Prostate gland (tissue), 2 donors: Measurements from ENCODE around the gene STX16. TPM values are rescaled to one million over a fixed set of nuclear protein-coding genes. Genes with fewer than 3 reads are reported as not detected.

Experiments used
- DNase-seq: peaks from one replicate; pipeline ENCODE4 v3.0.0-alpha.2; 2019; ENCODE audit warnings: low spot score
- H3K27ac ChIP-seq, 2 donors: fragments of 200-600 bp; sonication (generic); 2 replicates each; pipeline ENCODE4 v1.5.1; 2017 to 2019
- H3K27me3 ChIP-seq: fragments of 200-600 bp; sonication (generic); replicated peaks from 2 replicates; pipeline ENCODE4 v1.5.1; 2019; ENCODE audit not compliant: insufficient read depth
- H3K36me3 ChIP-seq, 2 donors: fragments of 200-600 bp; sonication (generic); 1 replicate in 1 of 2; 2 replicates in 1 of 2; pipeline versions ENCODE4 v1.5.1 to v1.8.1; 2017 to 2019
- H3K4me1 ChIP-seq: fragments of 200-600 bp; sonication (generic); replicated peaks from 2 replicates; pipeline ENCODE4 v1.5.1; 2019
- H3K4me3 ChIP-seq, 2 donors: fragments of 200-600 bp; sonication (generic); 2 replicates each; pipeline ENCODE4 v1.5.1; 2017 to 2019
- H3K9me3 ChIP-seq: fragments of 200-600 bp; sonication (generic); 2 replicates; pipeline ENCODE4 v1.5.1; 2017
- CTCF ChIP-seq, 4 experiments: fragments of 200-600 bp in 2 of 4; fragments of 450-650 bp in 2 of 4; sonication (generic) in 2 of 4; IDR thresholded peaks; 1 replicate in 3 of 4; 2 replicates in 1 of 4; pipeline ENCODE4 v1.5.1; 2016 to 2019; ENCODE audit warnings: antibody characterized with exemption in 4 of 4, mild to moderate bottlenecking in 2 of 4, moderate library complexity in 2 of 4
- POLR2A ChIP-seq: fragments of 450-650 bp; IDR thresholded peaks from one replicate; pipeline ENCODE4 v1.6.1; 2016; ENCODE audit warnings: antibody characterized with exemption, mild to moderate bottlenecking
- POLR2AphosphoS5 ChIP-seq: sonication (generic); formaldehyde crosslinking; IDR thresholded peaks from one replicate; pipeline ENCODE4 v1.6.1; 2017; ENCODE audit warnings: antibody characterized with exemption
- WGBS: methylation state at CpG from one replicate; pipeline ENCODE4 v1.1.5; 2018; 5-methylcytosine and 5-hydroxymethylcytosine counted together
- intact Hi-C: fragments of 100-400 bp; cut with DNase I; formaldehyde crosslinking; loops from one replicate; pipeline ENCODE4 v1.14.2; 2022
- total RNA-seq, 2 donors: library from RNA; depleted of rRNA; stranded (reverse); fragments of >200 nt; gene quantifications; one replicate each; pipeline ENCODE4 v1.1.0, GENCODE V29; 2016

The STX16 gene
- total RNA-seq, 2 donors from 2014 or later, result 34.3 to 115 TPM

- TF ChIP-seq POLR2A, result no peak
- no peak for TF ChIP-seq POLR2AphosphoS5
- no peak for TF ChIP-seq CTCF (IDR thresholded peaks at IDR 0.05)
- Histone ChIP-seq H3K27me3 (no peaks in the 10 kb centered on the region), H3K27ac (no peak overlapping the region), H3K4me1 (no peaks in the 10 kb centered on the region), H3K9me3 (no peaks in the 10 kb centered on the region), H3K4me3 (no peak overlapping the region), H3K36me3 (no peaks in the 10 kb centered on the region)
- intact Hi-C loops, result no loop called here
- WGBS, result 86% methylated on average over 7 of the region's 7 CpGs
- DNase-seq, result peak; percentile 3
These were observed 68.2 kb downstream of the STX16 start for GRCh38 chr20:58719258-58719657.

- intact Hi-C loops, result no loop called here
- Histone ChIP-seq H3K36me3 (no peaks in the 10 kb centered on the region), H3K4me1 (no peaks in the 10 kb centered on the region), H3K27me3 (no peaks in the 10 kb centered on the region), H3K27ac (no peak overlapping the region), H3K9me3 (no peaks in the 10 kb centered on the region), H3K4me3 (no peak overlapping the region)
- TF ChIP-seq CTCF (IDR thresholded peaks at IDR 0.05) (peak in 1 of 4 experiments; percentile 8), POLR2A (no peak), POLR2AphosphoS5 (peak; percentile 26)
- DNase-seq, result peak; percentile 40
- WGBS, result 40% methylated on average over 6 of the region's 6 CpGs
These were observed 68.9 kb downstream of the STX16 start for GRCh38 chr20:58719971-58720371.

- intact Hi-C loops, result no loop called here
- Histone ChIP-seq H3K9me3 (no peaks in the 10 kb centered on the region), H3K4me1 (no peaks in the 10 kb centered on the region), H3K4me3 (no peak overlapping the region), H3K27me3 (no peaks in the 10 kb centered on the region), H3K36me3 (no peaks in the 10 kb centered on the region), H3K27ac (no peak overlapping the region)
- 92% methylated on average over 14 of the region's 14 CpGs for WGBS
- TF ChIP-seq POLR2A (no peak), CTCF (IDR thresholded peaks at IDR 0.05) (no peak), POLR2AphosphoS5 (no peak)
- no peak for DNase-seq
These were observed 69.8 kb downstream of the STX16 start for GRCh38 chr20:58720890-58721289.

- Histone ChIP-seq H3K9me3 (no peaks in the 10 kb centered on the region), H3K27ac (no peak overlapping the region), H3K27me3 (no peaks in the 10 kb centered on the region), H3K4me1 (no peaks in the 10 kb centered on the region), H3K4me3 (no peak overlapping the region), H3K36me3 (no peaks in the 10 kb centered on the region)
- intact Hi-C loops, result no loop called here
- 64% methylated on average over 22 of the region's 22 CpGs for WGBS
- TF ChIP-seq POLR2AphosphoS5, result no peak
- no peak for TF ChIP-seq CTCF (IDR thresholded peaks at IDR 0.05)
- TF ChIP-seq POLR2A, result no peak
- no peak for DNase-seq
These were observed 71.1 kb downstream of the STX16 start for GRCh38 chr20:58721951-58722778.
